Amniotic stem cell (primary cell): ENCODE data around the gene NOC2L.
"Not testable (repeated sequence)": the region's sequence is repeated elsewhere in the genome, so short reads cannot be mapped to it uniquely, and the experiment has no call there.

Experiments used
- DNase-seq: peaks from one replicate; lab custom pipeline; 2025; lab: John Stamatoyannopoulos, UW

Gene NOC2L

DNA sequence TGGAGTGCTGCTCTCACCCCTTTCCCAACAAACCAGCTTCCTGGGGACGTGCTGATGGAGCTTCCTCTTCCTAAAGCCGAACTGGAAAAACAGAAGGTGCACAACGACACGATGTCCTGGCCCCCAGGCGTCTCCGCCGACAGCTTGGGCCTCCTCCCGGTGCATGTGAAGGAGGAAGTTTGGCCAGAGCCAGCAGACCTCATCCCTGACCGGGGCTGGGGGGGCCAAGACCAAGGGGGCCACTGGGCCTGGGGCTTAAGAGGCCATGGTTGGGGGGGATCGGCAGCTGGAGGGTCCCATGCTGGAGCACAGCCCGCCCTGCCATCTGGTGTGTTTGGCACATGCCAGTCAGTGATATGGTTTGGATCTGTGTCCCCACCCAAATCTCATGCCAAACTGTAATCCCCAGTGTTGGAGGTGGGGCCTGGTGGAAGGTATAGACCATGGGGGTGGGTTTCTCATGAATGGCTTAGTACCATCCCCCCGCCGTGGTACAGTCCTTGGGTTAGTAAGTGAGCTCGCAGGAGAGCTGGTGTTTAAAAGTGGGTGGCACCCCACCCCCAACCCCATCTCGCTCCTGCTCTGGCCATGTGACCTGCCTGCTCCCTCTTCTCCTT is 34.4 kb upstream of the NOC2L start:
- DNase-seq = no peak

DNA sequence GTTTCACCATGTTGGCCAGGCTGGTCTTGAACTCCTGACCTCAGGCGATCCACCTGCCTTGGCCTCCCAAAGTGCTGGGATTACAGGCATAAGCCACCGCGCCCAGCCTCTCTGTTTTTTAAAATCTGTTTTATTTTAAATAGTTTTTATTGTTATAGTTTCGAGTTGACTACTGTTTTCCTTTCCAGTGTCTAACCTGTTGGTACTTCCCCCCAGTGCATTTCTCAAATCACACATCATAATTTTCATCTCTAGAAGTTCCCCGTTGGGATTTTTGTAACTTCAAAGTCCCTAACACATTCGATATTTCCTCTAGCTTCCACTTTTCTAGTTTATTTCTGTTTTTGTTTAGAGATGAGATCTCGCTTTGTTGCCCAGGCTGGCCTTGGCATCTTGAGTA is 33.3 kb upstream of the NOC2L start:
- DNase-seq = no peak

DNA sequence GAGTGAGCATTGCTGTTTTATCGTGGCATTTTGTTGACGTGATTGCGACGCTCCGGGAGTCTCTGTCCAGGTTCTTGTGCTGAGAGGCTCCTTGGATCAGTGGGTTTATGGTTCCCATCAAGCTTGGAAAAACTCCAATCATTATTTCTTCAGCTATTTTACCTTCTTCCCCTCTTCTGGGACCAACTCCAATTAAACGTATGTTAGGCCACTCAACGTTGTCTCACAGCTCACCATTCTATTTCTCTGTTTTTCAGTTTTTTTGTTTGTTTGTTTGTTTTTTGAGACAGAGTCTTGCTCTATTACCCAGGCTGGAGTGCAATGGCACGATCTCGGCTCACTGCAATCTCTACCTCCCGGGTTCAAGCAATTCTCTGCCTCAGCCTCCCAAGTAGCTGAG is 32.8 kb upstream of the NOC2L start:
- DNase-seq = no peak

DNA sequence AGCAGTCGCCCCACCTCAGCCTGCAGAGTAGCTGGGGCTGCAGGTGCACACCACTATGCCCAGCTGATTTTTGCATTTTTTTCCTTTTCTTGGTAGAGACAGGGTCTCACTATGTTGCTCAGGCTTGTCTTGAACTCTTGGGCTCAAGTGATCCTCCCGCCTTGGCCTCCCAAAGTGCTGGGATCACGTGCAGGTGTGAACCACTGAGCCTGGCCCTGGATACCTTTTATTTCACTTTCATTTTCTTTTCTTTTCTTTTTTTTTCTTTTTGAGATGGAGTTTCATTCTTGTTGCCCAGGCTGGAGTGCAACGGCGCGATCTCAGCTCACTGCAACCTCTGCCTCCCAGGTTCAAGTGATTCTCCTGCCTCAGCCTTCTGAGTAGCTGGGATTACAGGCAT is 32.2 kb upstream of the NOC2L start:
- not testable (repeated sequence) for DNase-seq

DNA sequence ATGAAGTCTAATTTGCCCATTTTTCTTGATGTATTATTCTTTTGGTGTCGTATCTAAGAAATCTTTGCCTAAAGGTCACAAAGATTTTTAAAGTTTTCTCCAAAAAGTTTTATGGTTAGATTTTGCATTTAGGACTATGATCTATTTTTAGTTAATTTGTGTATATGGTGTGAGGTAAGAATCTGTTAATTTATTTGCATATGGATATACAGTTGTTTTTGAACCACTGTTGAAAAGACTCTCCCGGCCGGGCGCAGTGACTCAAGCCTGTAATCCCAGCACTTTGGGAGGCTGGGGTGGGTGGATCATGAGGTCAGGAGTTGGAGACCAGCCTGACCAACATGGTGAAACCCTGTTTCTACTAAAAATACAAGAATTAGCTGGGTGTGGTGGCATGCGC is 29.0 kb upstream of the NOC2L start:
- not testable (repeated sequence) for DNase-seq

DNA sequence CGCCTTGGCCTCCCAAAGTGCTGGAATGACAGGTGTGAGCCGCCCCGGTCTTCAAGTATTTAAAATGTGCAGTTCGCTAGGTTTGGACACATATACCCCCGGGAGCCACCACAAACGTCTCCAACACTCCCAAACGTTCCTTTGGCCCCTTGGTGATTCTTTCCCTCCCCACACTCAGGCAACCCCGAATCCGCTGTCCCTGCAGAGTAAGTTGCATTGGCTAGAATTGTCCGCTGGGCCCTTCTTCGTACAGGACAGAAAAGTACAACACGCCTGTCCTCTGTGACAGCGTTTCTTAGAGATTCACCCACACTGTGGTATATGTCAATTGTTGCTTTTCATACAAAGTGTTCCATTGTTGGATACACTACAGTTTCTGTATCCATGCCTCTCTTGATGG is 26.1 kb upstream of the NOC2L start:
- no peak for DNase-seq

DNA sequence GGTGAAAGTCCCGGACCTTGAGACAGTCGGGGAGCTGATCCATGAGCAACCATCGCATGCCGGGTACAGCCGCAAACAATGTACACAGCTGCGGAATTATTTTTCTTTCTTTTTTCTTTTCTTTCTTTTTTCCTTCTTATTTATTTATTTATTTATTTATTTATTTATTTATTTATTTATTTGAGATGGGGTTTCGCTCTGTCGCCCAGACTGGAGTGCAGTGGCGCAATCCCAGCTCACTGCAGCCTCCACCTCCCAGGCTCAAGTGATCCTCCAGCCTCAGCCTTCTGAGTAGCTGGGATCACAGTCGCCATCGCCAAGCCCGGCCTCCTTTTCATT is 25.4 kb upstream of the NOC2L start:
- no peak for DNase-seq

DNA sequence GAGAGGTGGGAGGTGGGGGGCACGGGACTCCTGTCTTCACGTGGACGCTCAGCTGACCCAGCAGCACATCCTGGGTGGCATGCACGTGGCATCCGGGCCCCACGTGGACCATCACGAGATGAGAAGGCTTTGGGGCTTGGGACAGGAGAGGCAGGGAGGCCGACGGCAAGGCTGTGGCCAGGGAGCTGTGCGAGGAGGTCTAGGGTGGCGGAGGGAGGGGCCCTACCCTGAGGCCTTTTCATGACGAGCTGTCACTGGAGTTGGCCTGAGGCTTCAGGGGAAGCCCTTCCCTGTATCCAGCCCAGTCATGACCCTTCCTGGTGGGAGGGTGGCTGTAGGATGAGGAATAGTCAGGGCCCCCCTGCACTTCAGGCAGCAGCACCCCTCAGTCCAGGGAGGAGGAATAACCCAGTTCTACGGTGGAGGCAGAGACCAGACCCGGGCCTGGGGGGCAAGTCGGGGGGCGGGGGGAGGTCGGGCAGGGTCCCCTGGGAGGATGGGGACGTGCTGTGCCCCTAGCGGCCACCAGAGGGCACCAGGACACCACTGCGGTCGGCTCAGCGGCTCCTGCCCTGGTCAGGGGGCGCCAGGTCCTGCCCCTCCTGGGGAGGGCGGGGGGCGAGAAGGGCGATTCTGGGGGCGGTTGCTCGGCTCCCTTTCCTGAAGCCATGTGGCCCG is 24.9 kb upstream of the NOC2L start:
- DNase-seq = no peak

DNA sequence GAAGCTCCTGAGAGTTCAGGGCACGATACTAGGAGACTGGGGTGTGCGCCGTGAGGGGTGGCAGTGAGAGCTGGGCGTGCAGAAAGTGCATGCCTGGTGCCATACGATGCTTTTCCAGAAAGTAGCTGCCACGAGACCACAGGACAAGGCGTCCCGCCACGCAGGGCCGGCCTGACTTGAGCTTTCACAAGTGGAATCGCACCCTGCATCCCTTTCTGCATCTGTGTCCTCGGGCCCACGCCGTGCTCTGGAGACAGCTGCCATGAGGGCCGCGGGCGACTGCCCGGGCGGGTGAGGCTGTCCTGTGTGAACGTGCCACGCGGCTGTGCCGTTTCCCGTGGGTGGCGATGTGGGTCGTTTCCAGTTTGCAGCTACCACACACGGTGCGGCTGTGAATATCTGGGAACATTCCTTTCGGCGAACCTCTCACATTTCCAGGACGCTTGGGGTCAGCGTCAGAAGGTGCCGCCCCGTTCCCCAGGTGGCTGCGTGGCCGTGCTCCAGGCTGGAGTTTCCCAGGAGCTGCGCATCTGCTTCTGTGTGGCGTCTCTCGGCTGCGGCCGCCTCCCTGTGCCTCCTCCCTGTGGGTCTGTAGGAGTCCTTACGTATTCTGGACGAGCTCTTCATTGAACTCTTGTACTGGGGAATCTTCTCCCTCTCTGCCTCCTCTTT is 23.8 kb upstream of the NOC2L start:
- DNase-seq = no peak

DNA sequence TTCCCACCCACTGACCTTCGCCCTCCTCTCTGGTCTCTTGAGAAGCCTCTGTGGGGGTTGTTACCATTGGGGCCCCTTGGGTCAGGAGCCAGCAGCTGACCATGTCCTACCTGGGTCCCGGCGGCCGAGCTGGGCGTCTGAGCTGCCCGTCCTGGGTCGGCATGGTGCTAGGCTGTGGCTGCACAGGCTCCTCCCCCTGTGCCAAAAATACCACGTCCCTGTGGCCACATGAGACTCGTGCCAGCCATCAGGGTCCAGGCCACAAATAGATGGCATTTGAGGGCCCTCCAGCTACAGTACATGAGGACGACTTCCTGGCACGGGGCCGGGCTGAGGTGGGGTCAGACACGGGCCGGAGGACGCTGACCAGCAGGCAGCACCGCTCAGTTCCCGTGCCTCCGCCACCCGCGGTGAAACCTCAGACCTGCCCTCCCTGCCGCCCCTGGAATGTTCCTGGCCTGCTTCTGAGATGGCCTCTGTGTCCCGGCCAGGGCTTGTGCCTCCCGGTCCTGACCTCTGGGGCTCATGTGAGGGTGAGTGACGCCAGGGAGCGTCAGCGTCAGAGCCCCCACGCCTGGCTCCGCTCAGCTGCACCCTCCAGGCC is 23.0 kb upstream of the NOC2L start, which contains the start of gene PERM1:
TSS of gene PERM1 (minus strand) at position 139 of the 604 bp plus-strand sequence. CDS start 1,064 bp downstream, outside the sequence.
- DNase-seq = no peak

DNA sequence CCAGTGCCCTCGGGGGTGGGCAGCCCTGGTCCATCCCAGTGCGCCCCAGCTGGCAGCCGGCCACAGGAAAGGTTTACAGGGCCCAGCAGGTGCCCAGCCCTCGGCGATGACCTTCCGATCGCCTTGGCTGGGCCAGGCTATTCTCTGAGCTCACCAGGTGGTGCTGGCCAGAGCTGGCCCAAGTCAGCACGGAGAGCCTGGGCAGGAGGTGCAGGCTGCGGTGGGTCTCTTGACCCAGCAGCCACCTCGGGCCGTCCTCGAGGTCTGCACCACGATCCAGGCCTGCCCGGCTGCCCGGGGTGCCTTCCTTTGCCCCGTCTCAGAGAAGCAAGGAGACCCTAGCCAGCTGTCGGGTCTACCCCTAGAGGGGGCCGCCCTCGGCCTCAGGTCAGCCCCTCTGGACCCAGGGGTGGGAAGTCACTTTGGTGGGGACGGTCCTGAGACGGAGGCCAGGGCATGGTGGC is 22.5 kb upstream of the NOC2L start:
- DNase-seq = no peak

DNA sequence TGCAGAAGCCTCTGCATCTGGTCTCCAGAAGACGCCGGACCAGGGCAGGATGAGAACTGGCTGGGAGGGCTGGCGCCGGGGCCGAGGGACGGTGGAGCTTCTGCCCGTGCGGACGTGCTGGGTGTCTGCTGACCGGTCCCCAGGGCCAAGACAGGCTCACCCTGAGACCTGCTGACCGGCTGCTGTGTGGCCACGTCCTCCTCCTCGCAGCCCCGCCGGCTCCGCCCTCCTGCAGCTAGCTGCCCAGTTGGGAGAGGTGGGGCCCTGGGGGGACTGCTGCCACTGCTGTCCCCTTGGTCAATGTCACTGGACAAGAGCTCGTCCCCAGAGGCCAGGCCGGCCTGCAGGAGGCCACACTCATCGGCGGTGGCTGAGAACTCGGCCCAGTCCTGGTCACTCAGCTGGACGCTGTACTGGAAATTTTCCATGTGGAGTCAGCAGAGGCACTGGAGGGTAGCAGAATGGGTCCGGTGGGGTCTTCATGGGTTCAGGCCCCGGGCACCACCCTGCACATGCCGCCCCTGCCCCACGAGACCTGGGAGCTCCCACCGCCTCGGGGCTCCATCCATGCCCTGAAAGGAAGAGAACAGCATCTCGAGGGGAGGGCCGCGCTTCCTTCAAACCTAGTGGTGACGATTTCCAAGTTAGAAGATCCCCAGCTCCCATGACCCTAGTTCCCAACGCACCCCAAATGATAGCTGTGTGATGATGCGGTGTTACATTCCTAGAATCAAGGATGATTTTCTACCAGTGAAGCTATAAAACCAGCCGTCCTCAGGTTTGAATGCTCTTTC is 21.7 kb upstream of the NOC2L start:
- DNase-seq = no peak

DNA sequence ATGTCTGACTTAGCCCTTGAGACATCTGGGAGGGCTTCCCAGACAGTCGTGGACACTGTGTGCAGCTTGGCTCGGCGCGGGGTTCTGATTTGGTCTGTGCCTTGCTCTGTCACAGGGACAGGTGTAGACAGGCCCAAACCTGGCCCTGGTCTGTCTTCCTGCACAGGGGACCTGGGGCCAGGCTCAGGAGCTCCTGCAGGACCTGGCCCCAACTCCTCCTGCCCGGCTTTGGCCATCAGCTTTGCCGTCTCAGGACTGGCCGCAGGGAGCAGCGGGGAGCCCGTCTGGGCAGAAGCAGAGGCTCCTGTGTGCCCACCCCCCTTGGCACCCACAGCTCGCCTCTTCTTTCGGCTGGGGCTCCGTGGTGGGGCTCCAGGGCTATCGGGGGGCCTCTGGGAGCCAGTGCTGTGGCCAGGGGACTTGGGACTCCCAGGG is 21.1 kb upstream of the NOC2L start:
- no peak for DNase-seq

DNA sequence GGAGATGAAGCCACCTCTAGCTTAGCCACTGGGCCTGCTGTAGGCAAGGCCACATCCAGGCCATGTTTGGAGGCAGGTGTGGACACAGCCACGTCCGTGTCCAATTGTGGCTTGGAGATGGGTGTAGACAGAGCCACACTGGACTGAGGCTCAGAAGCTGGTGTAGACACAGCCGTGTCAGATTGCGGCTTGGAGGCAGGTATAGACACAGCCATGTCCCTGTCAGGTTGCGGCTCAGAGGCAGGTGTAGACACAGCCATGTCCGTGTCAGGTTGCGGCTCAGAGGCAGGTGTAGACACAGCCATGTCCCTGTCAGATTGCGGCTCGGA is 20.7 kb upstream of the NOC2L start:
- no peak for DNase-seq

DNA sequence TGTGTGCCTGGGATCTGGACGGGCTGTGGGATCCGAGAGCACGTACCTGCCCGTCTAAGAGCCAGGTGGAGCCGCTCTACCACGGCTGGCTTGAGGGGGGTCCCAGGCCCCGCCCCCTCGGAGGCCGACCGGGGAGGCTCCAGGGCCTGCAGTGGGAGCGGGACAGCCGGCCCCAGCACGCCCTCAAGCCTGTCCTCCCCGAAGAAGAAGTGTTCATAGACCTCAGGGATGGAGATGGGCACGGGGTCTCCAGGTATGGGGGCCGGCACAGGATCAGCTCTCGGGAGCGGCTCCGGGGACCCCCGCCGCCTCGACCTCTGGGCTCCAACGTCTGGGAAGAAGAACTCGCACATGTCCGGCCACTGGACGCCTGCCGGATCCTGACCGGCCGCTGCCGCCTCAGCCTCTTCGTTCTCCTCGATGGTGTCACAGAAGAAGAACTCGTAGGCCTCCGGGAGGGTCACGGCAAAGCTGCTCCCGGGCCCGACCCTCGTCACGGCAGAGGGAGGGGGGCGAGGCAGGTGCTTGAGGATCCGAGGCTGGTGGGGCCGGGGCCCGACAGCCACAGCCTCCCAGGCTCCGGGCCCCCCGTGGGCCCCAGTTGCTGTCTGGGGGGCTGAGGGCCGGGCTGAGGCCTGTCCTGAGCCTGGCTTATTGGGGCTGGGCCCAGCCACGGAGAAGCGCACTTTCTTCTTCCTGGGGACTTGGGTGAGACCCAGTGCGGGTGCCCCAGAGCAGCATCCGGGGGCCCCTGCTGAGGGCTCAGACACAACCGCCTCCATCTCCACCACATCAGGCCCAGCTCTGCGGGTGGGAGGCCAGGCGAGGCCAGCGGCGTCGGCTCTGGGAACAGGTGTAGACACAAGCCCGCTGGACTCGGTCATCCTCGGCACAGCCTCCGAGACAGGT is 20.0 kb upstream of the NOC2L start:
- no peak for DNase-seq

DNA sequence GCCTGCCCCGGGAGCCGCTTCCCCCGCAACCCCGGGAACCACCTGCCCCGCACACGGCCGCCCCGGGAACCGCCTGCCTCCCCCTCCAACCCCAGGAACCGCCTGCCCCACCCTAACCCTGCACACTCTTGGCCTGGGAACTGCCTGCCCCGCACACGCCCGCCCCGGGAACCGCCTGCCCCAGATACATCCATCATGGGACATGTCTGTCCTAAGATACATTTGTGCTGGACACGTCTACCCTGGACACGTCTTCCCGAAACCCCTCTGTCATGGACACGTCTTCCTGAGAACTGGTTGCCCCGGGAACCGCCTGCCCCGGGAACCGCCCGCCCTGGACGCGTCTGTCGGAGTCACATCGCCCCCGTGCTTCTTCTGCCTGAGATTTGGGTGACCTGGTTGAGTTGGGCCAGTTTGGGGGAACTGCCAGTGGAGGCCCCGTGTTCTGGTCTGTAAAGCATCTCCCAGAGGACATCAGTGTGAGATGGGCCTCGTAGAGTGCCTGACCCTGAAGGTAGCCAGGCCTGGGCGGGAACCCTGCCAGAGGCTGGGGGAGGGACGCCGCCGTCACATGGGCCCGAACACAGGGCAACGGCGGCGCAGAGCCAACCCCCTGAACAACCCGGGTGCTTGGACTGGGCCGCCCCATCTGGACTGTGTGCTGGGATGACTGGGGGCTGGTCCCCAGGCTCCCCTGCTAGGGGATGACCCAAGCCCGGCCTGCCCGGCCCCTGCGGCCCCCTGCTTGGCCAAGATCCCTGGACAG is 19.2 kb upstream of the NOC2L start:
- DNase-seq = no peak

DNA sequence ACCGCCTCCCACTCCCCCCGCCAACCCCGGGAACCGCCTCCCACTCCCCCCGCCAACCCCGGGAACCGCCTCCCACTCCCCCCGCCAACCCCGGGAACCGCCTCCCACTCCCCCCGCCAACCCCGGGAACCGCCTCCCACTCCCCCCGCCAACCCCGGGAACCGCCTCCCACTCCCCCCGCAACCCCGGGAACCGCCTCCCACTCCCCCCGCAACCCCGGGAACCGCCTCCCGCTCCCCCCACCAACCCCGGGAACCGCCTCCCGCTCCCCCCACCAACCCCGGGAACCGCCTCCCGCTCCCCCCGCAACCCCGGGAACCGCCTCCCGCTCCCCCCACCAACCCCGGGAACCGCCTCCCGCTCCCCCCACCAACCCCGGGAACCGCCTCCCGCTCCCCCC is 17.7 kb upstream of the NOC2L start:
- not testable (repeated sequence) for DNase-seq

DNA sequence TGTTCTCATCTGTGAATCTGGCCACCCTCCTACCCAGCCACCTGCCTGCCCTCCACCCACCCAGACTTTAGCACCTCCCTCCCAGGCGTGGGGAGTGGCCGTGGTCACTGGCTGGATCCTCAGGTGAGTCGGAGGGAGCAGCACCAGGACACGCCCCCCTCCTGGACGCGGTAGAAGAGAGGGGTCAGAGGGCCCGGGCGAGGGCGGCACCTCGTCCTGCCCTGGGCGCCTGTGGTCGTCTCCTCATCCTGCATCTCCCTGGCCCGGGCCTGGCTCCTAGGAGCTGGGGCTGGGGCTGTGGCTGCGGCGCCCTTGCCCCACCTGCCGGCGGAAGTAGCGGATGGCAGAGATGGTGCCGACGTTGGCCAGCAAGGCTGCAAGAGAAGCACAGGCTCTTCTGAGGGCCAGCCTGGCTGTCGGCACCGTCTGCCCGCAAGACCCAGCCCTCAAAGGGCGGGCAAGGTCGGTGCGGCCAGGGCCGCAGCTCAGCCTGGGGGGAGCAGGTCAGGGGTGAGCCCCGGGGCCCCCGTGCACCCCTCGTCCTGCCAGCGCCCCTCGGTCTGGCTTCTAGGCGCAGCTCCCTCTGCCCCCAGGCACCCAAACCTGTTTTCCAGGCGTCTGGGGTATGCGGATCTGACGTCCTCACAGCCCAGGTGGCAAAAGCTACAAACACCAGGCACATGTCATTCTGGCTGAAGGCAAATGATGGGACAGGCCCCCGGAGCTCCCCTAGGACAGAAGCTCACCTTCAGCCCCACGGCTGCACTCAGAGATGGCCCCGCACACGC is 17.0 kb upstream of the NOC2L start:
- no peak for DNase-seq

DNA sequence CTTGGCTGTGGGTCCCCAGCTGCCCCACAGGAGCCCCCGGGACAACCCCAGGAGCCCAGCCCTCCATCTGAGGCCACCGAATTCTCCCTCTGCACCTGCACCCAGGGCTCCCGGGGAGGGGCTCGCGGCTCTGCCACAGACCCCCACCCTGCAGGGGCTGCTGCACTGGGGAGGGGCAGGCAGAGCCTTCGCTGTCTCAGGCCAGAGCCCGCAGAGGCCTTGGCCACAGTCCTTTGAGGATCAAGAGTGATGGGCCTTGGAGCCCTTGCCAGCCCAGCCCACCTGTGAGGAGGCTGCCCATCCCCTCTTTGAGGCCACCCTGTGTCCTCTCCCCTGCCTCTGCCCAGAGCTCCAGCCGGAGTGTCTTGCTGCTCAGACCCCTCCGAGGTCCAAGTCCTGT is 16.3 kb upstream of the NOC2L start:
- no peak for DNase-seq
